Stimulated activated CD4-positive, alpha-beta T cell treated with anti-CD3 and anti-CD28 coated beads, Interleukin-2, amount 100 ng/mL, for 48 hours (primary cell): ENCODE measurements around the gene VWA7.
A peak's percentile ranks its signal among the peaks of the same experiment; 100 is the strongest.

Source experiments
- DNase-seq, 2 donors: peaks; one replicate each; pipeline ENCODE4 v3.0.0-alpha.2; 2020

VWA7 gene

GRCh38 chr6:31744422-31744821 is 32.7 kb downstream of the VWA7 start:
- DNase-seq, result no peak

- no peak for DNase-seq
Observed at GRCh38 chr6:31742894-31743293, 34.2 kb downstream of the VWA7 start.

GRCh38 chr6:31741815-31742214 is 35.3 kb downstream of the VWA7 start:
- no peak for DNase-seq

GRCh38 chr6:31740397-31741223 is 36.5 kb downstream of the VWA7 start:
- no peak for DNase-seq

GRCh38 chr6:31739639-31740396 is 37.3 kb downstream of the VWA7 start, which contains the start of gene MSH5:
Gene MSH5, plus strand, starts transcription at chr6:31740005. Its CDS starts 462 bp downstream, at chr6:31740467.
- DNase-seq, result peak; percentile 94

- no peak for DNase-seq
Observed at GRCh38 chr6:31737991-31738979, 38.8 kb downstream of the VWA7 start.

- DNase-seq, result no peak
Observed at GRCh38 chr6:31737315-31737990, 39.7 kb downstream of the VWA7 start.

- no peak for DNase-seq
Observed at GRCh38 chr6:31736768-31737314, 40.3 kb downstream of the VWA7 start.

- peak; percentile 76 to 77 for DNase-seq
Observed at GRCh38 chr6:31736021-31736767, 40.9 kb downstream of the VWA7 start, which contains the start of gene CLIC1. Gene CLIC1, minus strand, starts transcription at chr6:31736530. Its CDS starts 230 bp downstream, at chr6:31736300.

- peak in 1 of 2 donors; percentile 34 for DNase-seq
Observed at GRCh38 chr6:31734821-31735406, 42.2 kb downstream of the VWA7 start.

GRCh38 chr6:31734247-31734820 is 42.8 kb downstream of the VWA7 start:
- DNase-seq, result no peak

- DNase-seq, result no peak
Observed at GRCh38 chr6:31733734-31734133, 43.4 kb downstream of the VWA7 start.

GRCh38 chr6:31732029-31732428 is 45.1 kb downstream of the VWA7 start:
- DNase-seq, result no peak

- no peak for DNase-seq
Observed at GRCh38 chr6:31730631-31731086, 46.5 kb downstream of the VWA7 start.

GRCh38 chr6:31729979-31730630 is 47.0 kb downstream of the VWA7 start:
- peak in 1 of 2 donors; percentile 60 for DNase-seq

- DNase-seq, result peak; percentile 66 to 68
Observed at GRCh38 chr6:31729515-31729978, 47.6 kb downstream of the VWA7 start.

GRCh38 chr6:31728767-31729514 is 48.2 kb downstream of the VWA7 start, which contains the start of gene DDAH2:
Gene DDAH2, minus strand, starts transcription at chr6:31729299. Its CDS starts 138 bp downstream, at chr6:31729161.
- no peak for DNase-seq
